ENCODE measurements around the gene CAND1. TPM values are rescaled to one million over a fixed set of nuclear protein-coding genes. Genes with fewer than 3 reads are reported as not detected.

Gene CAND1
- total RNA-seq, 1 experiment from 2014 or later = 190 TPM

DNA sequence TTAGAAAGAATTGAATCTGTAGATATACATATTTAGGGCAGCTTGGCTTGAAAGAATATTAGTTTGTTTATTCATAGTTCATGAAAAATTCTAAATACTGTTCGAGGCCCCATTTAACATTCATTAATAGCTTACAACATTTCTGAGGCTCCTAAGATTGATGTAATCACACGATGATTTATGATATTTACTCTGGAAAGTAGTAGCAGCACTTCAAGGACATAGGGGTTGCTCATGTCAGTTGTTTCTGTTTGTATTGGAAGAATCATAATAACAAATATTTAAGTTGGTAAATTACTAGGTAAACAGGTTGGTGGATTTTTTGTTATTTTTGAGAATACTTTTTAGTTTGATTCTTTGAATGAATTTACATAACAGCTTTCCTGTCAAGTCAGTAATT, 30.4 kb downstream of the CAND1 start:
- H3K27ac ChIP-seq (ENCODE audit: low read length) = no peak overlapping the region
- in situ Hi-C loops (cut with HindIII; ENCODE audit: low pct_unique_long_range_greater_than_20kb, low sequenced_read_pairs) (no loop called here), intact Hi-C loops (cut with micrococcal nuclease; ENCODE audit: unreplicated experiment) (no loop called here)
- CTCF ChIA-PET = no interaction called here
- ATAC-seq (no peak), DNase-seq (ENCODE audit: low read depth, low spot score) (no peak)
- peaks cover 50% of the 10 kb centered on the region for H3K36me3 ChIP-seq (ENCODE audit: control insufficient read depth, insufficient read depth, low read length)
- no peaks in the 10 kb centered on the region for H3K4me1 ChIP-seq (ENCODE audit: control insufficient read depth, insufficient read depth, low read length)
- BruUV-seq (replicated peaks) = no TSS peak
- H3K27me3 ChIP-seq (ENCODE audit: control insufficient read depth, insufficient read depth, low read length) = no peaks in the 10 kb centered on the region
- H3K4me3 ChIP-seq (ENCODE audit: low read depth in 2 of 2, low read length in 2 of 2) = no peak overlapping the region
- TF ChIP-seq TCF7L2 (IDR thresholded peaks at IDR 0.05; ENCODE audit: low read depth, low read length) = no peak
- TF ChIP-seq, protein P1, sequence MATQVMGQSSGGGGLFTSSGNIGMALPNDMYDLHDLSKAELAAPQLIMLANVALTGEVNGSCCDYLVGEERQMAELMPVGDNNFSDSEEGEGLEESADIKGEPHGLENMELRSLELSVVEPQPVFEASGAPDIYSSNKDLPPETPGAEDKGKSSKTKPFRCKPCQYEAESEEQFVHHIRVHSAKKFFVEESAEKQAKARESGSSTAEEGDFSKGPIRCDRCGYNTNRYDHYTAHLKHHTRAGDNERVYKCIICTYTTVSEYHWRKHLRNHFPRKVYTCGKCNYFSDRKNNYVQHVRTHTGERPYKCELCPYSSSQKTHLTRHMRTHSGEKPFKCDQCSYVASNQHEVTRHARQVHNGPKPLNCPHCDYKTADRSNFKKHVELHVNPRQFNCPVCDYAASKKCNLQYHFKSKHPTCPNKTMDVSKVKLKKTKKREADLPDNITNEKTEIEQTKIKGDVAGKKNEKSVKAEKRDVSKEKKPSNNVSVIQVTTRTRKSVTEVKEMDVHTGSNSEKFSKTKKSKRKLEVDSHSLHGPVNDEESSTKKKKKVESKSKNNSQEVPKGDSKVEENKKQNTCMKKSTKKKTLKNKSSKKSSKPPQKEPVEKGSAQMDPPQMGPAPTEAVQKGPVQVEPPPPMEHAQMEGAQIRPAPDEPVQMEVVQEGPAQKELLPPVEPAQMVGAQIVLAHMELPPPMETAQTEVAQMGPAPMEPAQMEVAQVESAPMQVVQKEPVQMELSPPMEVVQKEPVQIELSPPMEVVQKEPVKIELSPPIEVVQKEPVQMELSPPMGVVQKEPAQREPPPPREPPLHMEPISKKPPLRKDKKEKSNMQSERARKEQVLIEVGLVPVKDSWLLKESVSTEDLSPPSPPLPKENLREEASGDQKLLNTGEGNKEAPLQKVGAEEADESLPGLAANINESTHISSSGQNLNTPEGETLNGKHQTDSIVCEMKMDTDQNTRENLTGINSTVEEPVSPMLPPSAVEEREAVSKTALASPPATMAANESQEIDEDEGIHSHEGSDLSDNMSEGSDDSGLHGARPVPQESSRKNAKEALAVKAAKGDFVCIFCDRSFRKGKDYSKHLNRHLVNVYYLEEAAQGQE (IDR thresholded peaks at IDR 0.05; ENCODE audit: insufficient read depth in 1 of 2, low read depth in 2 of 2, low read length in 1 of 2) = no peak
- TF ChIP-seq, protein P2, sequence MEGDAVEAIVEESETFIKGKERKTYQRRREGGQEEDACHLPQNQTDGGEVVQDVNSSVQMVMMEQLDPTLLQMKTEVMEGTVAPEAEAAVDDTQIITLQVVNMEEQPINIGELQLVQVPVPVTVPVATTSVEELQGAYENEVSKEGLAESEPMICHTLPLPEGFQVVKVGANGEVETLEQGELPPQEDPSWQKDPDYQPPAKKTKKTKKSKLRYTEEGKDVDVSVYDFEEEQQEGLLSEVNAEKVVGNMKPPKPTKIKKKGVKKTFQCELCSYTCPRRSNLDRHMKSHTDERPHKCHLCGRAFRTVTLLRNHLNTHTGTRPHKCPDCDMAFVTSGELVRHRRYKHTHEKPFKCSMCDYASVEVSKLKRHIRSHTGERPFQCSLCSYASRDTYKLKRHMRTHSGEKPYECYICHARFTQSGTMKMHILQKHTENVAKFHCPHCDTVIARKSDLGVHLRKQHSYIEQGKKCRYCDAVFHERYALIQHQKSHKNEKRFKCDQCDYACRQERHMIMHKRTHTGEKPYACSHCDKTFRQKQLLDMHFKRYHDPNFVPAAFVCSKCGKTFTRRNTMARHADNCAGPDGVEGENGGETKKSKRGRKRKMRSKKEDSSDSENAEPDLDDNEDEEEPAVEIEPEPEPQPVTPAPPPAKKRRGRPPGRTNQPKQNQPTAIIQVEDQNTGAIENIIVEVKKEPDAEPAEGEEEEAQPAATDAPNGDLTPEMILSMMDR (IDR thresholded peaks at IDR 0.05) = no peak
- TF ChIP-seq SIN3A (IDR thresholded peaks at IDR 0.05; ENCODE audit: borderline replicate concordance, insufficient read depth, low read depth, low read length) = no peak
- no peak for TF ChIP-seq POLR2AphosphoS5 (IDR thresholded peaks at IDR 0.05; ENCODE audit: low read depth, low read length)
- POLR2A ChIA-PET = no interaction called here
- no peaks in the 10 kb centered on the region for H3K9me3 ChIP-seq (ENCODE audit: control insufficient read depth, insufficient read depth, low read depth, low read length)

DNA sequence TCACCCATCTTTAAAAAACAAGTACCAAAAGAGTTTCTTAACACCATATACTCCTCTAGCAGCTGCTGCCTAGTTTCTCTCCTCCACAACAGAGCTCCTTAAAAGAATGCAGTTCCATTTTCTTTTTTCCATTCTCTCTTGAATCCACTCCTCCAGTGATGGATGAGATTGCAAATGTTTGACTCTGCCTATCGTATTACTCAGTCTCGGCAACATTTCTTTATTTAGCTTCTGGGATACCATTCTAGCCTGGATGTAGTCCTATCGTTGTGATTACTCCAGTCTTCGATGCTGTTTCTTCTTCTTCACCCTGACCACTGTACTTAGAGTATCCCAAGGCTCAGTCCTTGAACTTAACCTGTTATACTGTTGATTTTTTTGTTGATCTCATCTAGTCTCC, 30.8 kb downstream of the CAND1 start:
- ATAC-seq = no peak
- CTCF ChIA-PET = no interaction called here
- no peaks in the 10 kb centered on the region for H3K27me3 ChIP-seq (ENCODE audit: control insufficient read depth, insufficient read depth, low read length)
- no peaks in the 10 kb centered on the region for H3K9me3 ChIP-seq (ENCODE audit: control insufficient read depth, insufficient read depth, low read depth, low read length)
- peaks cover 50% of the 10 kb centered on the region for H3K36me3 ChIP-seq (ENCODE audit: control insufficient read depth, insufficient read depth, low read length)
- no TSS peak for BruUV-seq (replicated peaks)
- intact Hi-C loops (cut with micrococcal nuclease; ENCODE audit: unreplicated experiment) (no loop called here), in situ Hi-C loops (cut with HindIII; ENCODE audit: low pct_unique_long_range_greater_than_20kb, low sequenced_read_pairs) (no loop called here)
- POLR2A ChIA-PET = no interaction called here
- no peak for TF ChIP-seq SIN3A (IDR thresholded peaks at IDR 0.05; ENCODE audit: borderline replicate concordance, insufficient read depth, low read depth, low read length)
- TF ChIP-seq, protein P1 (IDR thresholded peaks at IDR 0.05; ENCODE audit: insufficient read depth in 1 of 2, low read depth in 2 of 2, low read length in 1 of 2) = no peak
- TF ChIP-seq, protein P2 (IDR thresholded peaks at IDR 0.05) = no peak
- TF ChIP-seq POLR2AphosphoS5 (IDR thresholded peaks at IDR 0.05; ENCODE audit: low read depth, low read length) = no peak
- TF ChIP-seq TCF7L2 (IDR thresholded peaks at IDR 0.05; ENCODE audit: low read depth, low read length) = no peak
- H3K4me3 ChIP-seq (ENCODE audit: low read depth in 2 of 2, low read length in 2 of 2) = no peak overlapping the region
- no peaks in the 10 kb centered on the region for H3K4me1 ChIP-seq (ENCODE audit: control insufficient read depth, insufficient read depth, low read length)
- no peak for DNase-seq (ENCODE audit: low read depth, low spot score)
- H3K27ac ChIP-seq (ENCODE audit: low read length) = no peak overlapping the region
